ENCODE results near the gene ENOX2.

The ENOX2 gene

DNA sequence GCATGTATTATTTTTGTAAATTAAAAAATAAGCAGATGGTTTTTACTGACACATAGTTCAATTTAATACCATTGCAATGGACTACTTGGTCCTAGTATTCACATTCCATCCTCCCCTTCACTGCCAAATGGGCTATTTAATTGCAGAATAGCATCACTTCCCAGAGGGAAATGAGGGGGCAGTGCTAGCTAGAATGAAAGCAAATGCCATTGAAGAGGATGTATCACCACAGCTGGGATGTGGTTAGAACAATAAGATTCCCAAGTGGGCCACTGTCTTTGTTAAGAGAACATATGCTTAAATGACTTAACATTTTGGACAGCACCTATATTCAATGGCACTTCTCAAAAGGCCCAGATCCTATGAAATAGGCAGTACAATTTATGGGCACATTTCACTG is 276.5 kb downstream of the ENOX2 start:
- POLR2A ChIA-PET, result no interaction called here
- CTCF ChIA-PET, result no interaction called here
- no peak for DNase-seq (ENCODE audit: extremely low spot score)
- no peak for TF ChIP-seq SUZ12 (IDR thresholded peaks at IDR 0.05)
- no peak for TF ChIP-seq NFRKB (IDR thresholded peaks at IDR 0.05)
- TF ChIP-seq L3MBTL2 (conservative IDR thresholded peaks at IDR 0.05), result no peak
- no peak for TF ChIP-seq LEF1 (IDR thresholded peaks at IDR 0.05; ENCODE audit: borderline replicate concordance)
- no peak for TF ChIP-seq CTBP1 (IDR thresholded peaks at IDR 0.05; ENCODE audit: borderline replicate concordance)
- no peak for TF ChIP-seq TARDBP (IDR thresholded peaks at IDR 0.05)
- no peak for TF ChIP-seq ZNF384 (IDR thresholded peaks at IDR 0.05)
- TF ChIP-seq ELF4 (IDR thresholded peaks at IDR 0.05), result no peak
- no peak for TF ChIP-seq FOXM1 (IDR thresholded peaks at IDR 0.05; ENCODE audit: borderline replicate concordance)
- TF ChIP-seq ARNT (IDR thresholded peaks at IDR 0.05), result no peak
- TF ChIP-seq PKNOX1 (IDR thresholded peaks at IDR 0.05), result no peak
- TF ChIP-seq SP1 (IDR thresholded peaks at IDR 0.05), result no peak
- TF ChIP-seq FOXA1 (IDR thresholded peaks at IDR 0.05), result no peak
- no peak for TF ChIP-seq FOXK2 (IDR thresholded peaks at IDR 0.05)
- no peak for TF ChIP-seq HDGF (IDR thresholded peaks at IDR 0.05; ENCODE audit: borderline replicate concordance)
- TF ChIP-seq BHLHE40 (IDR thresholded peaks at IDR 0.05; ENCODE audit: borderline replicate concordance), result no peak

DNA sequence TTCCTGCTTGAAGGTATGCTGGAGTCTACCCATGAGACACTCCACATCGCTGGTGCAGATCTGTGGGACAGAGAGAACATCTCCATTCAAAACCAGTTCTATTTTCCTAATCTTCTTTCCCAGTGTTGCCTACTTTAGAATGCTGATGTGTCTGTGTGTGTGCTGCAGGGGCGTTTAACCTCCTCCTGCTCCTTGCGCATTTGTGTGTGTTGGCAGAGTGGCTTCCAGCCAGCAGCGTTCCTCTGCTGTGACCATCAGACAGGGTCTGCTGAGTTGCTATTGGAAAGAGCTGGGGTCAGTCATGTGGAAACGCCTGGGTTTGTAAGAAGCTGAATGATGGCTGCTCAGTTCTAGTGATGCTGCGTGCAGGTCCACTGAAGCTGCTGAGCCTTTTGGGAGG is 277.6 kb downstream of the ENOX2 start:
- no peak for TF ChIP-seq ARNT (IDR thresholded peaks at IDR 0.05)
- no peak for TF ChIP-seq TARDBP (IDR thresholded peaks at IDR 0.05)
- no peak for TF ChIP-seq ZNF384 (IDR thresholded peaks at IDR 0.05)
- TF ChIP-seq SP1 (IDR thresholded peaks at IDR 0.05), result no peak
- no peak for TF ChIP-seq BHLHE40 (IDR thresholded peaks at IDR 0.05; ENCODE audit: borderline replicate concordance)
- TF ChIP-seq PKNOX1 (IDR thresholded peaks at IDR 0.05), result no peak
- no peak for TF ChIP-seq LEF1 (IDR thresholded peaks at IDR 0.05; ENCODE audit: borderline replicate concordance)
- no peak for TF ChIP-seq FOXK2 (IDR thresholded peaks at IDR 0.05)
- no peak for TF ChIP-seq CTBP1 (IDR thresholded peaks at IDR 0.05; ENCODE audit: borderline replicate concordance)
- no peak for TF ChIP-seq NFRKB (IDR thresholded peaks at IDR 0.05)
- no peak for TF ChIP-seq FOXA1 (IDR thresholded peaks at IDR 0.05)
- TF ChIP-seq L3MBTL2 (conservative IDR thresholded peaks at IDR 0.05), result no peak
- POLR2A ChIA-PET, result no interaction called here
- no peak for DNase-seq (ENCODE audit: extremely low spot score)
- CTCF ChIA-PET, result no interaction called here

GRCh38 chrX:130623518-130623917 is 279.5 kb downstream of the ENOX2 start:
- DNase-seq (ENCODE audit: extremely low spot score), result no peak
- ChIA-PET CTCF (no interaction called here), POLR2A (no interaction called here)
- no peak for TF ChIP-seq LEF1 (IDR thresholded peaks at IDR 0.05; ENCODE audit: borderline replicate concordance)
- TF ChIP-seq FOXA1 (IDR thresholded peaks at IDR 0.05), result no peak
- no peak for TF ChIP-seq PKNOX1 (IDR thresholded peaks at IDR 0.05)
- TF ChIP-seq HDGF (IDR thresholded peaks at IDR 0.05; ENCODE audit: borderline replicate concordance), result no peak
- no peak for TF ChIP-seq FOXM1 (IDR thresholded peaks at IDR 0.05; ENCODE audit: borderline replicate concordance)
- TF ChIP-seq CTBP1 (IDR thresholded peaks at IDR 0.05; ENCODE audit: borderline replicate concordance), result no peak
- TF ChIP-seq ZNF384 (IDR thresholded peaks at IDR 0.05), result no peak

GRCh38 chrX:130615941-130616340 is 287.1 kb downstream of the ENOX2 start:
- ChIA-PET CTCF (no interaction called here), POLR2A (no interaction called here)
- TF ChIP-seq NFRKB (IDR thresholded peaks at IDR 0.05), result no peak
- TF ChIP-seq SP1 (IDR thresholded peaks at IDR 0.05), result no peak
- TF ChIP-seq LEF1 (IDR thresholded peaks at IDR 0.05; ENCODE audit: borderline replicate concordance), result no peak
- no peak for TF ChIP-seq FOXM1 (IDR thresholded peaks at IDR 0.05; ENCODE audit: borderline replicate concordance)
- no peak for TF ChIP-seq L3MBTL2 (conservative IDR thresholded peaks at IDR 0.05)
- TF ChIP-seq PKNOX1 (IDR thresholded peaks at IDR 0.05), result no peak
- no peak for TF ChIP-seq ZNF384 (IDR thresholded peaks at IDR 0.05)
- TF ChIP-seq CTBP1 (IDR thresholded peaks at IDR 0.05; ENCODE audit: borderline replicate concordance), result no peak
- no peak for TF ChIP-seq ARNT (IDR thresholded peaks at IDR 0.05)
- no peak for TF ChIP-seq ELF4 (IDR thresholded peaks at IDR 0.05)
- no peak for TF ChIP-seq TARDBP (IDR thresholded peaks at IDR 0.05)
- TF ChIP-seq BHLHE40 (IDR thresholded peaks at IDR 0.05; ENCODE audit: borderline replicate concordance), result no peak
- TF ChIP-seq FOXK2 (IDR thresholded peaks at IDR 0.05), result no peak
- no peak for TF ChIP-seq SUZ12 (IDR thresholded peaks at IDR 0.05)
- TF ChIP-seq HDGF (IDR thresholded peaks at IDR 0.05; ENCODE audit: borderline replicate concordance), result no peak
- no peak for TF ChIP-seq FOXA1 (IDR thresholded peaks at IDR 0.05)
- no peak for DNase-seq (ENCODE audit: extremely low spot score)

DNA sequence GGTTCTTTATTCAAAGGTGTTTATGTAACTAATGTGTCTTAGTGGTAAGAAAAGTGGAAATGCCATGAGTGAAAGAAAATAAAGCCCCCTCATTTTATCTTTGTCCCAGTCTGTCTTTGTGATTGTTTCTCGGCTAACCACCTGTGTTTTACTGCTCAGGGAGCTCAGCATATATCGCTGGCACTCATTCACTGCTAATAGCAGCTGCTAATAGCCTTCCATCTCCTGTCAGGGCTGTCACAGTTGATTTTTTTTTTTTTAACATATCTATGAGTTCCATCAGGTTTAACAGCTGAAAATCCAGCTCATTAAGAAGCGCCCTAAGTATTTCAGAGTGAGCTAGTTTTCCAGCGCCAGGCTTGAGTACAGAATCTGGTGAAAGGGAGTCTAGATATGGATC is 295.6 kb downstream of the ENOX2 start:
- TF ChIP-seq TARDBP (IDR thresholded peaks at IDR 0.05) (no peak), NFRKB (IDR thresholded peaks at IDR 0.05) (no peak)
- DNase-seq (ENCODE audit: extremely low spot score), result no peak
- ChIA-PET POLR2A (no interaction called here), CTCF (interaction anchor here (0.6 kb wide), 1 partner anchor 137 kb away, joined by 6 read pairs; no protein-coding TSS in a partner anchor)

DNA sequence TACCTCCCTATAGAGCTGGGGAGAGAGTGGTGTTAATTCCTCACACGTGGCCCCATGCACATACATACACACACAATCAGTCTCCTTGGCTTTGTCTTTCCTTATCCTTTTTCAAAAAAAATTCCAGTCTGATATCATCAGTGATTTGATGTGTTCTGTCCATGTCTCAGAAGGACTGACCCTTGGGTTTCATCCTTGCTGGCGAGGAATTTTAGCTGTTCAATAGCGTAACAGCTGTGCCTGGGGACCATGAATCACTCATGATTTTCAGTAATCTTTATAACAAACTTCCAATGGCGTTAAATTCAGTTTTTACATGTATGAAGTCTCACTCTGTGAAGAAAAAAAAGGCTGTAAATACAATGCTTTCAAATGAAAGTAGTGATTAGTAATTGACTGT is 296.6 kb downstream of the ENOX2 start:
- ChIA-PET POLR2A (no interaction called here), CTCF (no interaction called here)
- DNase-seq (ENCODE audit: extremely low spot score), result no peak
- no peak for TF ChIP-seq TARDBP (IDR thresholded peaks at IDR 0.05)

Measured in HEK293T (cell line).